ENCODE data around the gene MYADML2. TPM values are rescaled to one million over a fixed set of nuclear protein-coding genes. Genes with fewer than 3 reads are reported as not detected.

MYADML2 gene
- not detected for polyA plus RNA-seq (2013, experiment 1 of 4)
- 0.12 TPM for polyA plus RNA-seq (2013, experiment 2 of 4)
- 0.21 TPM for polyA plus RNA-seq (2013, experiment 3 of 4)
- polyA plus RNA-seq (2013, experiment 4 of 4), result 0.20 TPM

- 86 to 91% methylated on average over 13 of the region's 13 CpGs for WGBS, 2 experiments
These were observed at the start of gene MYADML2 for GRCh38 chr17:81947189-81947588. TSS of gene MYADML2 (minus strand) at chr17:81947233. CDS start at chr17:81941741, 5,492 bp downstream.

GRCh38 chr17:81996232-81996756, 49.3 kb upstream of the MYADML2 start:
- 94 to 96% methylated on average over 28 of the region's 28 CpGs for WGBS, 2 experiments
- Histone ChIP-seq H3K27me3 (ENCODE audit: control insufficient read depth, insufficient read depth, low read length, poor library complexity, severe bottlenecking) (no peaks in the 10 kb centered on the region), H3K9me3 (ENCODE audit: control insufficient read depth, low read length) (no peaks in the 10 kb centered on the region), H3K27ac (ENCODE audit: insufficient read depth, low read depth, low read length, poor library complexity, severe bottlenecking) (no peak overlapping the region), H3K4me3 (ENCODE audit: insufficient read depth, low read depth, low read length) (no peak overlapping the region), H3K4me1 (ENCODE audit: control insufficient read depth, insufficient read depth, low read length) (peaks cover 58% of the 10 kb centered on the region), H3K36me3 (ENCODE audit: control insufficient read depth, insufficient read depth, low read length) (no peaks in the 10 kb centered on the region)

More at GRCh38 chr17:81947189-81947588, at the start of gene MYADML2:
- Histone ChIP-seq H3K27ac (ENCODE audit: insufficient read depth, low read depth, low read length, poor library complexity, severe bottlenecking) (no peak within 1 kb of the TSS), H3K36me3 (ENCODE audit: control insufficient read depth, insufficient read depth, low read length) (no peaks in the 10 kb centered on the region), H3K4me3 (ENCODE audit: insufficient read depth, low read depth, low read length) (no peak within 1 kb of the TSS), H3K27me3 (ENCODE audit: control insufficient read depth, insufficient read depth, low read length, poor library complexity, severe bottlenecking) (no peaks in the 10 kb centered on the region), H3K9me3 (ENCODE audit: control insufficient read depth, low read length) (no peaks in the 10 kb centered on the region), H3K4me1 (ENCODE audit: control insufficient read depth, insufficient read depth, low read length) (peaks cover 8% of the 10 kb centered on the region)

GRCh38 chr17:81995463-81996231, 48.6 kb upstream of the MYADML2 start:
- no peak overlapping the region for H3K27ac ChIP-seq (ENCODE audit: insufficient read depth, low read depth, low read length, poor library complexity, severe bottlenecking)
- H3K27me3 ChIP-seq (ENCODE audit: control insufficient read depth, insufficient read depth, low read length, poor library complexity, severe bottlenecking), result no peaks in the 10 kb centered on the region
- H3K9me3 ChIP-seq (ENCODE audit: control insufficient read depth, low read length), result no peaks in the 10 kb centered on the region
- no peaks in the 10 kb centered on the region for H3K36me3 ChIP-seq (ENCODE audit: control insufficient read depth, insufficient read depth, low read length)
- WGBS, 2 experiments, result 94 to 95% methylated on average over 29 of the region's 29 CpGs
- H3K4me3 ChIP-seq (ENCODE audit: insufficient read depth, low read depth, low read length), result no peak overlapping the region
- peaks cover 57% of the 10 kb centered on the region for H3K4me1 ChIP-seq (ENCODE audit: control insufficient read depth, insufficient read depth, low read length)

GRCh38 chr17:81994593-81995462, 47.8 kb upstream of the MYADML2 start:
- H3K4me1 ChIP-seq (ENCODE audit: control insufficient read depth, insufficient read depth, low read length), result peaks cover 50% of the 10 kb centered on the region
- no peak overlapping the region for H3K27ac ChIP-seq (ENCODE audit: insufficient read depth, low read depth, low read length, poor library complexity, severe bottlenecking)
- H3K4me3 ChIP-seq (ENCODE audit: insufficient read depth, low read depth, low read length), result no peak overlapping the region
- H3K36me3 ChIP-seq (ENCODE audit: control insufficient read depth, insufficient read depth, low read length), result peaks cover 4% of the 10 kb centered on the region
- WGBS, 2 experiments, result 87 to 89% methylated on average over 39 of the region's 39 CpGs
- no peaks in the 10 kb centered on the region for H3K9me3 ChIP-seq (ENCODE audit: control insufficient read depth, low read length)
- H3K27me3 ChIP-seq (ENCODE audit: control insufficient read depth, insufficient read depth, low read length, poor library complexity, severe bottlenecking), result no peaks in the 10 kb centered on the region

GRCh38 chr17:81993729-81994592, 46.9 kb upstream of the MYADML2 start:
- Histone ChIP-seq H3K27me3 (ENCODE audit: control insufficient read depth, insufficient read depth, low read length, poor library complexity, severe bottlenecking) (no peaks in the 10 kb centered on the region), H3K9me3 (ENCODE audit: control insufficient read depth, low read length) (no peaks in the 10 kb centered on the region), H3K36me3 (ENCODE audit: control insufficient read depth, insufficient read depth, low read length) (peaks cover 4% of the 10 kb centered on the region), H3K4me3 (ENCODE audit: insufficient read depth, low read depth, low read length) (peak overlapping the region; percentile 4), H3K4me1 (ENCODE audit: control insufficient read depth, insufficient read depth, low read length) (peaks cover 50% of the 10 kb centered on the region), H3K27ac (ENCODE audit: insufficient read depth, low read depth, low read length, poor library complexity, severe bottlenecking) (peak overlapping the region; percentile 69)
- WGBS, 2 experiments, result 75 to 77% methylated on average over 37 of the region's 37 CpGs

GRCh38 chr17:81992306-81993102, 45.5 kb upstream of the MYADML2 start:
- H3K4me3 ChIP-seq (ENCODE audit: insufficient read depth, low read depth, low read length), result no peak overlapping the region
- H3K27ac ChIP-seq (ENCODE audit: insufficient read depth, low read depth, low read length, poor library complexity, severe bottlenecking), result peak overlapping the region; percentile 93
- H3K4me1 ChIP-seq (ENCODE audit: control insufficient read depth, insufficient read depth, low read length), result peaks cover 50% of the 10 kb centered on the region
- peaks cover 4% of the 10 kb centered on the region for H3K36me3 ChIP-seq (ENCODE audit: control insufficient read depth, insufficient read depth, low read length)
- no peaks in the 10 kb centered on the region for H3K27me3 ChIP-seq (ENCODE audit: control insufficient read depth, insufficient read depth, low read length, poor library complexity, severe bottlenecking)
- H3K9me3 ChIP-seq (ENCODE audit: control insufficient read depth, low read length), result no peaks in the 10 kb centered on the region
- WGBS, 2 experiments, result 41 to 43% methylated on average over 31 of the region's 31 CpGs

- peaks cover 50% of the 10 kb centered on the region for H3K4me1 ChIP-seq (ENCODE audit: control insufficient read depth, insufficient read depth, low read length)
- H3K9me3 ChIP-seq (ENCODE audit: control insufficient read depth, low read length), result no peaks in the 10 kb centered on the region
- no peaks in the 10 kb centered on the region for H3K27me3 ChIP-seq (ENCODE audit: control insufficient read depth, insufficient read depth, low read length, poor library complexity, severe bottlenecking)
- 34 to 35% methylated on average over 31 of the region's 31 CpGs for WGBS, 2 experiments
- H3K4me3 ChIP-seq (ENCODE audit: insufficient read depth, low read depth, low read length), result peak overlapping the region; percentile 6
- peak overlapping the region; percentile 93 for H3K27ac ChIP-seq (ENCODE audit: insufficient read depth, low read depth, low read length, poor library complexity, severe bottlenecking)
- peaks cover 4% of the 10 kb centered on the region for H3K36me3 ChIP-seq (ENCODE audit: control insufficient read depth, insufficient read depth, low read length)
These were observed 44.8 kb upstream of the MYADML2 start for GRCh38 chr17:81991684-81992305.

- 90 to 91% methylated on average over 25 of the region's 25 CpGs for WGBS, 2 experiments
- Histone ChIP-seq H3K27me3 (ENCODE audit: control insufficient read depth, insufficient read depth, low read length, poor library complexity, severe bottlenecking) (no peaks in the 10 kb centered on the region), H3K36me3 (ENCODE audit: control insufficient read depth, insufficient read depth, low read length) (peaks cover 4% of the 10 kb centered on the region), H3K27ac (ENCODE audit: insufficient read depth, low read depth, low read length, poor library complexity, severe bottlenecking) (peak overlapping the region; percentile 93), H3K9me3 (ENCODE audit: control insufficient read depth, low read length) (no peaks in the 10 kb centered on the region), H3K4me3 (ENCODE audit: insufficient read depth, low read depth, low read length) (no peak overlapping the region), H3K4me1 (ENCODE audit: control insufficient read depth, insufficient read depth, low read length) (peaks cover 50% of the 10 kb centered on the region)
These were observed 44.0 kb upstream of the MYADML2 start for GRCh38 chr17:81990836-81991683.
